Left forelimb (tissue), 1 donor: Measurements from ENCODE around the gene PPARGC1A.

Experiments used
- DNase-seq: peaks from one replicate; pipeline ENCODE4 v3.0.0-alpha.2; 2018; ENCODE audit warnings: low spot score

Gene PPARGC1A

DNA sequence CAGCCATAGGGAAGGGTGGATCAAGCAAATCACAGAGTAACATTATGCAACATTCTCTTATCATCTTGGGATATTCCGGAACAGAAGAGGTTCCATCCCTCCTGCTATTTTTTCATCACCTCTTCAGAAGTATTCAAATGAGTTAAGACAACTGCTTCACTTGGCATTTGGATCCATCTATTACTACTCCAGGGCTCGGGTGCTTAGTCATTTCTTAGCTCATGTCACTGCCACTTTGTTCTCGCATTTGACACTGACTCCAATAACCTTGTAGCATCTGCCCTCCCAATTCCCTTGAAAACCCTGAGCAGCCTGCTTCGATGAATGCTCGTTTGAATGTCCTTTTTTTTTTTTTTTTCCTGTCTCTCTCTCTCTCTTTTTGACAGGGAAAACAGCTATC is 114.9 kb downstream of the PPARGC1A start:
- no peak for DNase-seq

GRCh38 chr4:23773884-23774636 is 115.8 kb downstream of the PPARGC1A start:
- no peak for DNase-seq

DNA sequence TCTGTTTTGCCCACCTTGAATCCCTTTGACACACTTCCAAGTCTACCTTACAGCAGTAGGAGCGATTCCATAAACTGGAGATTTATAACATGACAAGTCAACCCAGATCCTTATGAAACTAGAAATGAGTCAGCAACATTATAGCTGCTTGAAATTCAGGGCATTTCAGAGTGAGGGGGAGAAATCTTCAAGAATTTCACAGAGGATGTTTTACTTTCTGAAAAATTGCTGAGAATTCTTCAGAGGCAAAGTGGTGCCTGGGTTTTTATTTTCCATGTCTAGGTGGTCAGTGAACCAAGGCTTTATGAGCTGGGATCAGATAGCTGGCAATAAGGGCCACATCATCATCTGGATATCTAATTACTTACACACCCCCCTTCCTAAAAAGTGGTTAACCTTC is 119.8 kb downstream of the PPARGC1A start:
- no peak for DNase-seq

- no peak for DNase-seq
Measured at GRCh38 chr4:23769406-23769805, 120.4 kb downstream of the PPARGC1A start.

GRCh38 chr4:23768541-23768940 is 121.3 kb downstream of the PPARGC1A start:
- no peak for DNase-seq

DNA sequence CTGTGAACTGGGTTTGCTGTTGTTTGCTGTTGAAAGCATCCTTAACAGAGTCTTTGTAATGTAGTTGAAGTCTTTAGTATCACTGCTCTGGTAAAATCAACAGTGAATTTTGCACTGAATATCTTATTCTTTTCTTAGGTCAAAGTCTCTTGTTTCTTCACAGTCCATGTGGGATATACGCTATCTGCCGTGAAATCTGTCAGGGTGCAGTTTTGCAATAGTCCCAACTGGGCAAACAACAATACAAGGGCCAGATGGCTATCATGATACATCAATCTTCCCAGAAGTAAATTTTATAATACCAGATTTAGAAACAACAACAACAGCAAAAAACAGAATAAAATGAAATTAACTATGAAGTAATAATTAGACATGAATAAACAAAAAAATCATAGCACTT is 123.5 kb downstream of the PPARGC1A start:
- DNase-seq = no peak

DNA sequence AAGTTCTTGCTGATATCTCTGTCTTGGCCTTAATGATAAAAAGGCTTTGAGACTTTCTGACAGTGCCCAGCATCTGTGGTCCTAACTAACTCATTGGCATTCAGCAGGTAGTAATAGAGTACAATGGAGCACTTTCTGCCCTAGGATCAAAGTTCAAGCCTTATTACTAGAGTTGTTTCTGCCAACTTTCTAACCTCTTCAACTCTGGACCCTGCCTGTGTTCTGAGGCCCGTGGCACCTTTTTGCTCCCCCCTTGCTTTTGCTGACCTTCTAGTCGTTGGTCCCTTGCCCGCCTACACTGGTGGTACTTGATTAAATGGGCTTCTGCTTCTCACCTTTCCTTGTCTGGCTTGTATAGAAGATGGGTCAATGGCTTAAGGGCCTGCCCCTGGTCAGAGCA is 126.3 kb downstream of the PPARGC1A start:
- no peak for DNase-seq

DNA sequence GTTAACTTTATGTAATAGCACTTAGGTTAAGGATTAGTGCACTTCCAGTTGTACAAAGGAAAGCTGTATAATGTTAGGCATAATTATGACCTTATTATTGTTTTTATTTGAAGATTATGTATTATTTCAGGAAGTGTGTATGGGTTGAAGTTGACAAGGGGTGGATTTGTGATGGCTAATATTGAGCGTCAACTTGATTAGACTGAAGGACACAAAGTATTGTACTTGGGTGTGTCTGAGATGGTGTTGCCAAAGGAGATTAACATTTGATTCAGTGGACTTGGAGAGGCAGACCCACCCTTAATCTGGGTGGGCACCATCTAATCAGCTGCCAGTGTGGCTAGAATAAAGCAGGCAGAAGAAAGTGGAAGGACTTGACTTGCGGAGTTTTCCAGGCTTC is 127.3 kb downstream of the PPARGC1A start:
- DNase-seq = no peak

GRCh38 chr4:23759066-23759465 is 130.8 kb downstream of the PPARGC1A start:
- no peak for DNase-seq

GRCh38 chr4:23754688-23755087 is 135.2 kb downstream of the PPARGC1A start:
- no peak for DNase-seq

- no peak for DNase-seq
Measured at GRCh38 chr4:23750125-23750524, 139.7 kb downstream of the PPARGC1A start.

DNA sequence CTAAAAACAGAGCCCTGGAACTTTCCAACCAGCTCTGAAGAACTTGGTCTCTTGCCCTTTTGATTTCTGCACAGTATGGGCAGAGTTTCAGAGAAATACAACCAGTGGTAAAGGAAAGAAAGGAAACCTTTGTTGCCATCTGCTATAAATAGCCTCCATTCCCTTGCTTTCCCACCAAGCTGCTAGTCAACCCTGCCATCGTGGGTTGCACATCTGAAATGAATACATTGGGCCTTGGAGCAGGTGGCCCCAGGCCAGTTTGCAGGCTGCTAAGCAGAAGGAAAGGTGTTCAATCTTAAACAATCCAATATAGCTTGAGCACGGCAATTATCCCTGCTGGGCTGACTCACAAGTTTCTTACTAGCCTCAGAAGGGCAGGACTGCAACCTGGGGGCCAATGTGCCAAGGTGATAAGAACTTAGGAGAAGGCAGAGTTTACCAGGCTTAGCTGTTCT is 142.5 kb downstream of the PPARGC1A start:
- no peak for DNase-seq

GRCh38 chr4:23746672-23747071 is 143.2 kb downstream of the PPARGC1A start:
- DNase-seq = no peak

GRCh38 chr4:23746027-23746426 is 143.8 kb downstream of the PPARGC1A start:
- DNase-seq = no peak

- DNase-seq = no peak
Measured at GRCh38 chr4:23745377-23745776, 144.5 kb downstream of the PPARGC1A start.
